Lower lobe of right lung (tissue), 2 donors: ENCODE results near the gene CTAG2. TPM values are rescaled to one million over a fixed set of nuclear protein-coding genes. Genes with fewer than 3 reads are reported as not detected.

Experiments
- ATAC-seq, 2 donors: fragments of 200-7000 bp; cut with Tn5 transposase; one replicate each; pipeline ENCODE4 v1.9.1; 2020 to 2022; ENCODE audit warnings: mild to moderate bottlenecking in 2 of 2, moderate library complexity in 2 of 2
- DNase-seq: peaks from one replicate; pipeline ENCODE4 v3.0.0-alpha.2; 2020
- H3K27ac ChIP-seq: fragments of 200-600 bp; one replicate; pipeline ENCODE4 v1.8.0; 2022
- H3K27me3 ChIP-seq: fragments of 200-600 bp; one replicate; pipeline ENCODE4 v1.8.0; 2022; ENCODE audit warnings: low read depth
- H3K36me3 ChIP-seq: fragments of 200-600 bp; one replicate; pipeline ENCODE4 v1.8.0; 2022; ENCODE audit warnings: mild to moderate bottlenecking
- H3K4me1 ChIP-seq: fragments of 200-600 bp; one replicate; pipeline ENCODE4 v1.8.0; 2022
- H3K4me3 ChIP-seq: fragments of 200-600 bp; one replicate; pipeline ENCODE4 v1.8.0; 2022; ENCODE audit warnings: mild to moderate bottlenecking
- H3K9me3 ChIP-seq: fragments of 200-600 bp; one replicate; pipeline ENCODE4 v1.8.0; 2022
- CTCF ChIP-seq: fragments of 200-600 bp; IDR thresholded peaks from one replicate; pipeline ENCODE4 v1.8.0; 2022; ENCODE audit warnings: antibody characterized with exemption, mild to moderate bottlenecking
- intact Hi-C: fragments of 100-400 bp; cut with DNase I; formaldehyde crosslinking; loops from one replicate; pipeline ENCODE4 v1.11.0; 2022
- total RNA-seq: library from RNA; stranded (reverse); fragmentation: NEBNext Ultra II Directional; extraction: Animal tissue kit (Norgen Biotek cat#: 25700); gene quantifications from one replicate; pipeline ENCODE4 v1.2.1, GENCODE V29; 2021
- donor health status: DM: no; HTN: yes; CAD: no; lungs with severe emphysema.

CTAG2 gene
- total RNA-seq, 1 donor from 2014 or later: not detected

- Histone ChIP-seq H3K9me3 (no peaks in the 10 kb centered on the region), H3K4me1 (no peaks in the 10 kb centered on the region), H3K4me3 (no peak overlapping the region), H3K36me3 (no peaks in the 10 kb centered on the region), H3K27me3 (no peaks in the 10 kb centered on the region), H3K27ac (no peak overlapping the region)
- intact Hi-C loops: no loop called here
- no peak for DNase-seq
- ATAC-seq: no peak
- no peak for TF ChIP-seq CTCF
These were observed 8.5 kb upstream of the CTAG2 start for GRCh38 chrX:154661899-154662298.

- intact Hi-C loops: no loop called here
- TF ChIP-seq CTCF: no peak
- H3K4me3 ChIP-seq: no peak overlapping the region
- no peak overlapping the region for H3K27ac ChIP-seq
- no peaks in the 10 kb centered on the region for H3K36me3 ChIP-seq
- H3K27me3 ChIP-seq: no peaks in the 10 kb centered on the region
- no peak for DNase-seq
- no peaks in the 10 kb centered on the region for H3K9me3 ChIP-seq
- ATAC-seq: no peak
- no peaks in the 10 kb centered on the region for H3K4me1 ChIP-seq
These were observed 7.8 kb upstream of the CTAG2 start for GRCh38 chrX:154661170-154661569.

- Histone ChIP-seq H3K27ac (no peak overlapping the region), H3K27me3 (no peaks in the 10 kb centered on the region), H3K4me1 (no peaks in the 10 kb centered on the region), H3K4me3 (no peak overlapping the region), H3K9me3 (no peaks in the 10 kb centered on the region), H3K36me3 (no peaks in the 10 kb centered on the region)
- TF ChIP-seq CTCF: no peak
- intact Hi-C loops: no loop called here
- ATAC-seq (no peak), DNase-seq (no peak)
These were observed 7.2 kb upstream of the CTAG2 start for GRCh38 chrX:154660541-154660940.

GRCh38 chrX:154658957-154659356 is 5.6 kb upstream of the CTAG2 start:
- DNase-seq: no peak
- H3K4me3 ChIP-seq: no peak overlapping the region
- no peak for TF ChIP-seq CTCF
- H3K4me1 ChIP-seq: no peaks in the 10 kb centered on the region
- H3K36me3 ChIP-seq: no peaks in the 10 kb centered on the region
- H3K27ac ChIP-seq: no peak overlapping the region
- no peaks in the 10 kb centered on the region for H3K9me3 ChIP-seq
- ATAC-seq: no peak
- H3K27me3 ChIP-seq: no peaks in the 10 kb centered on the region
- intact Hi-C loops: no loop called here

GRCh38 chrX:154658187-154658586 is 4.8 kb upstream of the CTAG2 start:
- intact Hi-C loops: no loop called here
- Histone ChIP-seq H3K27ac (no peak overlapping the region), H3K27me3 (no peaks in the 10 kb centered on the region), H3K9me3 (no peaks in the 10 kb centered on the region), H3K4me3 (no peak overlapping the region), H3K4me1 (no peaks in the 10 kb centered on the region), H3K36me3 (no peaks in the 10 kb centered on the region)
- DNase-seq (no peak), ATAC-seq (no peak)
- TF ChIP-seq CTCF: no peak

GRCh38 chrX:154657226-154657805 is 3.9 kb upstream of the CTAG2 start:
- Histone ChIP-seq H3K36me3 (no peaks in the 10 kb centered on the region), H3K4me1 (no peaks in the 10 kb centered on the region), H3K27ac (no peak overlapping the region), H3K27me3 (no peaks in the 10 kb centered on the region), H3K9me3 (no peaks in the 10 kb centered on the region), H3K4me3 (no peak overlapping the region)
- DNase-seq (no peak), ATAC-seq (no peak)
- no peak for TF ChIP-seq CTCF
- intact Hi-C loops: no loop called here
